IPS-NIHi11 (cell line): ENCODE measurements around the gene RORB.

Source experiments
- DNase-seq: peaks from one replicate; pipeline ENCODE4 v3.0.0; 2012; ENCODE audit warnings: mixed read lengths, low spot score

Gene RORB

GRCh38 chr9:74719306-74719705 lies 222.2 kb downstream of the RORB start:
- no peak for DNase-seq

- no peak for DNase-seq
Observed at GRCh38 chr9:74721696-74722660, 224.8 kb downstream of the RORB start.

GRCh38 chr9:74724317-74724716 lies 227.2 kb downstream of the RORB start:
- no peak for DNase-seq

GRCh38 chr9:74726581-74726980 lies 229.4 kb downstream of the RORB start:
- DNase-seq, result no peak

GRCh38 chr9:74728176-74728575 lies 231.0 kb downstream of the RORB start:
- no peak for DNase-seq

- DNase-seq, result no peak
Observed at GRCh38 chr9:74729136-74729695, 232.1 kb downstream of the RORB start.

GRCh38 chr9:74735761-74736160 lies 238.6 kb downstream of the RORB start:
- DNase-seq, result no peak

- no peak for DNase-seq
Observed at GRCh38 chr9:74736646-74737045, 239.5 kb downstream of the RORB start.

GRCh38 chr9:74742191-74742790 lies 245.2 kb downstream of the RORB start:
- no peak for DNase-seq
